Hepatocyte (in vitro differentiated cells): ENCODE data around the gene CCR2. TPM values are rescaled to one million over a fixed set of nuclear protein-coding genes. Genes with fewer than 3 reads are reported as not detected.

Experiments
- DNase-seq: peaks from one replicate; pipeline ENCODE4 v3.0.0-alpha.2; 2016; ENCODE audit warnings: low spot score
- H2AFZ ChIP-seq: fragments of 200-600 bp; sonication (generic); 2 replicates; pipeline ENCODE4 v1.6.0; 2016; ENCODE audit warnings: antibody characterized with exemption, mild to moderate bottlenecking
- H3K27ac ChIP-seq: fragments of 200-600 bp; sonication (generic); 2 replicates; pipeline ENCODE4 v1.5.1; 2016; ENCODE audit warnings: mild to moderate bottlenecking
- H3K27me3 ChIP-seq: fragments of 200-600 bp; sonication (generic); 2 replicates; pipeline ENCODE4 v1.6.1; 2016
- H3K36me3 ChIP-seq: fragments of 200-600 bp; sonication (generic); replicated peaks from 2 replicates; pipeline ENCODE4 v1.5.1; 2016; ENCODE audit warnings: low read depth; ENCODE audit not compliant: insufficient read depth
- H3K4me1 ChIP-seq: fragments of 200-600 bp; sonication (generic); 2 replicates; pipeline ENCODE4 v1.5.1; 2016; ENCODE audit warnings: mild to moderate bottlenecking, moderate library complexity; ENCODE audit not compliant: insufficient read depth
- H3K4me2 ChIP-seq: fragments of 200-600 bp; sonication (generic); 2 replicates; pipeline ENCODE4 v1.6.0; 2016
- H3K4me3 ChIP-seq: fragments of 200-600 bp; sonication (generic); 2 replicates; pipeline ENCODE4 v1.5.1; 2016; ENCODE audit warnings: mild to moderate bottlenecking
- H3K79me2 ChIP-seq: fragments of 200-600 bp; sonication (generic); 2 replicates; pipeline ENCODE4 v1.6.0; 2017; ENCODE audit warnings: mild to moderate bottlenecking
- H3K9me2 ChIP-seq: fragments of 200-600 bp; sonication (generic); replicated peaks from 2 replicates; pipeline ENCODE4 v1.6.0; 2017; ENCODE audit warnings: mild to moderate bottlenecking; ENCODE audit not compliant: insufficient read depth
- H3K9me3 ChIP-seq: fragments of 200-600 bp; sonication (generic); 2 replicates; pipeline ENCODE4 v1.5.1; 2016; ENCODE audit warnings: low read depth, mild to moderate bottlenecking
- H4K20me1 ChIP-seq: fragments of 200-600 bp; sonication (generic); 2 replicates; pipeline ENCODE4 v1.6.0; 2016; ENCODE audit warnings: mild to moderate bottlenecking; ENCODE audit not compliant: insufficient read depth, poor library complexity, severe bottlenecking
- CTCF ChIP-seq: fragments of 200-600 bp; sonication (generic); IDR thresholded peaks from 2 replicates; pipeline ENCODE4 v1.5.1; 2016; ENCODE audit warnings: antibody characterized with exemption, mild to moderate bottlenecking; ENCODE audit not compliant: poor library complexity
- EZH2 ChIP-seq: fragments of 200-600 bp; sonication (generic); IDR thresholded peaks from 2 replicates; pipeline ENCODE4 v1.6.1; 2016; ENCODE audit warnings: antibody characterized with exemption, mild to moderate bottlenecking, borderline replicate concordance
- EZH2phosphoT487 ChIP-seq: fragments of 200-600 bp; sonication (generic); IDR thresholded peaks from one replicate; pipeline ENCODE4 v1.6.1; 2018; ENCODE audit warnings: antibody characterized with exemption, mild to moderate bottlenecking, low read depth, moderate library complexity; ENCODE audit not compliant: unreplicated experiment, severe bottlenecking
- WGBS: methylation state at CpG from one replicate; pipeline ENCODE4 v1.1.6; 2016; ENCODE audit warnings: low lambda C conversion rate; ENCODE audit errors: missing lambda C conversion rate; 5-methylcytosine and 5-hydroxymethylcytosine counted together
- polyA plus RNA-seq: library from polyadenylated mRNA; unstranded; fragments of >200 nt; fragmentation: Nextera tagmentation; extraction: Ambion mirVana; gene quantifications from 2 replicates; pipeline ENCODE4 v1.2.1, GENCODE V29; 2016
- total RNA-seq: library from RNA; depleted of rRNA; stranded (reverse); fragments of >200 nt; gene quantifications from 2 replicates; pipeline ENCODE4 v1.2.3, GENCODE V29; 2014

CCR2 gene
- total and polyA plus RNA-seq, 2 experiments from 2014 or later = 0.23 TPM; not detected in 1

- no peak for TF ChIP-seq CTCF
- TF ChIP-seq EZH2phosphoT487 = no peak
- no peak for TF ChIP-seq EZH2
- H3K36me3 ChIP-seq = no peaks in the 10 kb centered on the region
- DNase-seq = no peak
- H3K4me1 ChIP-seq = no peaks in the 10 kb centered on the region
- peaks cover 23% of the 10 kb centered on the region for H3K27me3 ChIP-seq
- H2AFZ ChIP-seq = no peak overlapping the region
- 87% methylated on average over 3 of the region's 3 CpGs for WGBS
- no peaks in the 10 kb centered on the region for H3K9me2 ChIP-seq
- no peak overlapping the region for H3K27ac ChIP-seq
- H3K4me3 ChIP-seq = no peak overlapping the region
- H3K4me2 ChIP-seq = no peak overlapping the region
- no peaks in the 10 kb centered on the region for H3K9me3 ChIP-seq
- H4K20me1 ChIP-seq = no peaks in the 10 kb centered on the region
- no peaks in the 10 kb centered on the region for H3K79me2 ChIP-seq
Observed at GRCh38 chr3:46374755-46375154, 20.8 kb downstream of the CCR2 start.

- Histone ChIP-seq H3K9me2 (no peaks in the 10 kb centered on the region), H3K4me2 (no peak overlapping the region), H4K20me1 (no peaks in the 10 kb centered on the region), H3K4me3 (no peak overlapping the region), H3K27me3 (peaks cover 23% of the 10 kb centered on the region), H2AFZ (no peak overlapping the region), H3K36me3 (no peaks in the 10 kb centered on the region), H3K9me3 (no peaks in the 10 kb centered on the region), H3K79me2 (no peaks in the 10 kb centered on the region), H3K27ac (no peak overlapping the region), H3K4me1 (no peaks in the 10 kb centered on the region)
- 85% methylated on average over 2 of the region's 2 CpGs for WGBS
- TF ChIP-seq CTCF (no peak), EZH2phosphoT487 (no peak), EZH2 (no peak)
- DNase-seq = no peak
Observed at GRCh38 chr3:46375218-46375617, 21.3 kb downstream of the CCR2 start.

GRCh38 chr3:46375814-46376213 is 21.9 kb downstream of the CCR2 start:
- Histone ChIP-seq H3K9me2 (no peaks in the 10 kb centered on the region), H3K36me3 (no peaks in the 10 kb centered on the region), H3K79me2 (no peaks in the 10 kb centered on the region), H3K4me2 (no peak overlapping the region), H2AFZ (no peak overlapping the region), H4K20me1 (no peaks in the 10 kb centered on the region), H3K9me3 (no peaks in the 10 kb centered on the region), H3K27ac (no peak overlapping the region), H3K27me3 (peaks cover 23% of the 10 kb centered on the region), H3K4me1 (no peaks in the 10 kb centered on the region), H3K4me3 (no peak overlapping the region)
- no peak for TF ChIP-seq EZH2
- TF ChIP-seq EZH2phosphoT487 = no peak
- TF ChIP-seq CTCF = no peak
- no peak for DNase-seq
- 47% methylated on average over 2 of the region's 2 CpGs for WGBS
